HL-60 (cell line): ENCODE measurements around the gene HRK.

Source experiments
- DNase-seq, 2 experiments: peaks; one replicate each; pipeline ENCODE4 v3.0.0-alpha.2; 2010 to 2020; ENCODE audit warnings: low read depth in 1 of 2, low spot score in 1 of 2
- H3K27ac ChIP-seq: fragments of 250-450 bp; sonication (Bioruptor Pico); replicated peaks from 2 replicates; pipeline ENCODE4 v1.5.1; 2020; ENCODE audit warnings: mild to moderate bottlenecking, moderate library complexity
- H3K27me3 ChIP-seq: fragments of 250-450 bp; sonication (Bioruptor Pico); 2 replicates; pipeline ENCODE4 v1.5.1; 2021; ENCODE audit warnings: mild to moderate bottlenecking, moderate library complexity; ENCODE audit not compliant: insufficient read depth, poor library complexity, severe bottlenecking
- H3K4me3 ChIP-seq: replicated peaks from 2 replicates; pipeline ENCODE4 v1.5.1; 2011; ENCODE audit warnings: mild to moderate bottlenecking, control low read depth, low read length; ENCODE audit not compliant: insufficient read depth
- CTCF ChIP-seq: IDR thresholded peaks from one replicate; pipeline ENCODE4 v1.5.1; 2011; ENCODE audit warnings: low read length, control low read depth, inconsistent platforms; ENCODE audit not compliant: insufficient read depth
- GABPA ChIP-seq: IDR thresholded peaks from 2 replicates; pipeline ENCODE4 v1.6.1; 2012; ENCODE audit warnings: low read depth
- POLR2AphosphoS5 ChIP-seq: IDR thresholded peaks from 2 replicates; pipeline ENCODE4 v1.6.1; 2012; ENCODE audit warnings: low read depth
- REST ChIP-seq: IDR thresholded peaks from 2 replicates; pipeline ENCODE4 v1.6.1; 2012; ENCODE audit warnings: low read depth; ENCODE audit not compliant: insufficient replicate concordance
- SPI1 ChIP-seq: IDR thresholded peaks from 2 replicates; pipeline ENCODE4 v1.6.1; 2012; ENCODE audit warnings: low read depth, mild to moderate bottlenecking, borderline replicate concordance

Gene HRK

GRCh38 chr12:116861320-116861719, 19.9 kb downstream of the HRK start:
- peak in 1 of 2 experiments; percentile 17 for DNase-seq
- no peak overlapping the region for H3K4me3 ChIP-seq
- H3K27me3 ChIP-seq = peaks cover 3% of the 10 kb centered on the region
- no peak overlapping the region for H3K27ac ChIP-seq
- TF ChIP-seq POLR2AphosphoS5 = no peak
- no peak for TF ChIP-seq CTCF
- TF ChIP-seq SPI1 = no peak

- no peak for DNase-seq
- peaks cover 3% of the 10 kb centered on the region for H3K27me3 ChIP-seq
These were observed 21.0 kb downstream of the HRK start for GRCh38 chr12:116860263-116860662.

GRCh38 chr12:116859079-116859478, 22.2 kb downstream of the HRK start:
- TF ChIP-seq REST (no peak), GABPA (no peak), SPI1 (no peak), POLR2AphosphoS5 (no peak)
- Histone ChIP-seq H3K27me3 (peaks cover 3% of the 10 kb centered on the region), H3K27ac (no peak overlapping the region), H3K4me3 (no peak overlapping the region)
- DNase-seq = no peak

More at GRCh38 chr12:116860263-116860662, 21.0 kb downstream of the HRK start:
- TF ChIP-seq CTCF = no peak
- no peak for TF ChIP-seq POLR2AphosphoS5
- TF ChIP-seq GABPA = no peak
- TF ChIP-seq SPI1 = no peak
- no peak for TF ChIP-seq REST
- no peak overlapping the region for H3K4me3 ChIP-seq
- no peak overlapping the region for H3K27ac ChIP-seq

GRCh38 chr12:116856729-116857128, 24.5 kb downstream of the HRK start:
- H3K27me3 ChIP-seq = peaks cover 3% of the 10 kb centered on the region
- no peak overlapping the region for H3K4me3 ChIP-seq
- no peak overlapping the region for H3K27ac ChIP-seq
- DNase-seq = no peak
- no peak for TF ChIP-seq POLR2AphosphoS5
- no peak for TF ChIP-seq CTCF
- TF ChIP-seq GABPA = no peak
- no peak for TF ChIP-seq SPI1
- no peak for TF ChIP-seq REST
